Testis (tissue), 2 donors: ENCODE measurements around the gene CACNB2.

Source experiments
- CTCF ChIP-seq, 3 experiments: fragments of 450-650 bp in 2 of 3; fragments of 200-600 bp in 1 of 3; sonication (generic) in 1 of 3; IDR thresholded peaks; one replicate each; pipeline ENCODE4 v1.5.1; 2016 to 2019; ENCODE audit warnings: antibody characterized with exemption in 3 of 3, mild to moderate bottlenecking in 2 of 3, moderate library complexity in 1 of 3
- POLR2A ChIP-seq: fragments of 450-650 bp; IDR thresholded peaks from one replicate; pipeline ENCODE4 v1.6.1; 2017; ENCODE audit warnings: antibody characterized with exemption, mild to moderate bottlenecking, moderate library complexity

- TF ChIP-seq CTCF (IDR thresholded peaks at IDR 0.05) (no peak), POLR2A (no peak)
These were observed 71.6 kb downstream of the CACNB2 start for GRCh38 chr10:18211862-18212261.
